Dedifferentiated amniotic fluid mesenchymal stem cell (primary cell): ENCODE results near the gene WDPCP.
A peak's percentile ranks its signal among the peaks of the same experiment; 100 is the strongest.
"Not testable (repeated sequence)": the region's sequence is repeated elsewhere in the genome, so short reads cannot be mapped to it uniquely, and the experiment has no call there.

Source experiments
- DNase-seq: peaks from one replicate; pipeline ENCODE4 v3.0.0-alpha.2; 2016; ENCODE audit errors: extremely low spot score

The WDPCP gene

DNA sequence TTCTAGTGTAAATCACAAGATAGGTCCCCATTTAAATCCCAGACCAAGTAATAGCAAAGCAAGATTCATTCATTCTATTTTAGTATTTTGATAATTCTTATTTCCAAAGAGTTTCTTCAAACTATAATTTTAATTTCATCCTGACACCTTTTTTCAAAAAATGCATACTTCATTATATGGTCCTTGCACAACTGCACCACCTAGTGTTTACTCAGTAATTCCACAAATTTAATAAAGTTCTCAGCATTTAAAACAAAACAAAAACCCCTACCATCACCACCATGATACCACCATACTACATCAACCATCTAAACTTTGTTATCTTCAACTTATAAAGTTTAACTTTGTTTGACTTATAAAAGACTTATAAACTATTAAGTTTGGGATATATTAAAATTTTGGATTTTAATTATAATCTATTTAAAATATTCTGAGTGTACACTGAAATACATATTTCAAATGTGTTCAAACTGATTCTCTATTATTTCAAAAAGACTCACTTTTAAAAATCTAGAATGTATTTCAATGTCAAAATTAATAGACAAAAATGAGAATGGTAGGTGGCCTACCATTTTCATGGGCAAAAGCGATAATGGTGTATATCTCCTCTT, 44.2 kb downstream of the WDPCP start:
- DNase-seq: no peak

DNA sequence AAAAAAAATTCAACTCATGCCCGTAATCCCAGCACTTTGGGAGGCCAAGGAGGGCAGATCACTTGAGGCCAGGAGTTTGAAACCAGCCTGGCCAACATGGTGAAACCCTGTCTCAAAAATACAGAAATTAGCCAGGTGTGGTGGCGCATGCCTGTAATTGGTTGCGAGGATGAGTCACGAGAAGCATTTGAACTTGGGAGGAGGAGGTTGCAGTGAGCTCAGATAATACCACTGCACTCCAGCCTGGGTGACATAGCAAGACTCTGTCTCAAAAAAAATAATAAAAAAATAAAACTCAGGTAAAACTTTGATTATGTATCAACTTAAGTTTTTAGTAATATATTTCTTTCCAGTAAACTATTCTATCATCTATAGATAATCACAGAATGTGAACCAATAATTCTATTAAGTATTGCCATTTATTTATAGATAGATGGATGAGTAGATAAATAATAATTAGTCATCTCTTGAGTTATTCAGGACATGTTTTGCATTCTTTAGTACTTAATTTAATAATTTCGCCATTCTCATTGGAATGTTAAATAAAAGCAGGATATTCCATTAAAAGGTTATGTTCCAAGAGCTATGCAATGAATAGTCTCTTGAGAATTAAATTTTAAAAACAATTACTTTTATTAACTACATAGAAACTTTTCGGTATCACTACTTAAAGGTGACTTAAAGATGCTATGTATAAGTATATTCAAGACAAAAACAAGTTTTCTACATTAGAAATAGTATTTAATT, 48.7 kb downstream of the WDPCP start:
- peak; percentile 4 for DNase-seq

DNA sequence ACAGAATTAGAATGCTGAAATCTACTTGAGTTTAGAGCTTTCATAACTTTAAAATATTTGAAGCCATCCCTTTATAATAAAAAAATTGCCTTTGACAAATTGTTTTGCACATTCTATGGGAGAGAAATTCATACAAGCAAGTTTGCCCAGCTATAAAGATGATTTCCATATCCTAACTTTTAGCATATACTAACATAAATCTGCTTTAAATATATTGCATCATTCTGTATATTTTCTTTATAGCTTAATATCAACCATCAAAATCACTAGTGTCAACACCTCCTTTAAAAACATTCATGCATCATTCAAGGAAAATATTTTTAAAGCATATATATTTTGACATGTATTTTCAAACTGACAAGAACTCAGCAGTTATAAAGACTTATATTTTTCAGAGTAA, 49.9 kb downstream of the WDPCP start:
- peak; percentile 6 for DNase-seq

DNA sequence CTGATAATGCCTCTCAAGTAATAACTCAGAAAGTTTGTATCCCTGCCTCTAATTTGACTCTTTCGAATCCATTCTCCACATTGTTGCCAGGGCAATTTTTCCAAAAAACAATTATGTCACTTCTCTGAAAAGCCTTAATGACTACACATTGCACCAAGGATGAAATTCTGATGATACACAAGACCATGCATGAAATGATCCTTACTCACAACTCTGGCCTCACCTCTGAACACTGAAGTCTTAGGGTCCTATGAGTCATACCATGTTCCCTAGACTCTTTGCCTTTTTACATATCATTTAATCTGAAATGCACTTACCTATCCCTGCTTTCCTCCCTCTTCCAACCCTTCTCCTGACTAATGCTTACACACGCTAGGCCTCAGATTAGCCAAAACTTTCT, 51.0 kb downstream of the WDPCP start:
- DNase-seq: peak; percentile 14

DNA sequence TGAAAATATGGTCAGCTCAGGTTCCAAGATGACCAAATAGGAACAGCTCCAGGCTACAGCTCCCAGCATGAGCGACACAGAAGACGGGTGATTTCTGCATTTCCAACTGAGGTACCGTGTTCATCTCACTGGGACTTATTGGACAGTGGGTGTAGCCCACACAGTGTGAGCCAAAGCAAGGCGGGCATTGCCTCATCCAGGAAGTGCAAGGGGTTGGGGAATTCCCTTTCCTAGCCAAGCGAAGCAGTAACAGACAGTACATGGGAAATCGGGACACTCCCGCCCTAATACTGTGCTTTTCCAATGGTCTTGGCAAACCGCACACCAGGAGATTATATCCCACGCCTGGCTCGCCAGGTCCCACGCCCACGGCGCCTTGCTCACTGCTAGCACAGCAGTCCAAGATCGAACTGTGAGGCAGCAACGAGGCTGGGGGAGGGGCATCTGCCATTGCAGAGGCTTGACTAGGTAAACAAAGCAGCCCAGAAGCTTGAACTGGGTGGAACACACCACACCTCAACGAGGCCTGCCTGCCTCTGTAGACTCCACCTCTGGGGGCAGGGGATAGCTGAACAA, 57.5 kb downstream of the WDPCP start:
- DNase-seq: no peak

DNA sequence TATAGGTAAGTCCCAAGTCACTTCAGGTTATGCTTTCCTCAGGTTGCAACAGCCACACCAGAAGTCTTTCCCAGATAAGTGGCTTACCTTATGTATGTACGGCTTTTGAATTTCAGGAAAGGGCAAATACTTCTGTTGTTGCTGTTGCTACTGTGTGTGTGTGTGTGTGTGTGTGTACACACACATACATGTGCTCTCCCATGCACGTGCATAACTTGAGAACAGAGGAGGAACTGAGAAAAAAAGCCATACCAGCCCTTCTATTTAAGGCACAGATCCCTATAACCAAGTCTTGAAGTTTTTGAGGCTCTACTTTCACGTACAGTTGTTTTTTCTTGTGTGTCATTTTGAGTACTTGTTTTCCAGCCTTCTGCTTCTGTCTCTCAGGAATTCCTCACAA, 62.4 kb downstream of the WDPCP start:
- no peak for DNase-seq

DNA sequence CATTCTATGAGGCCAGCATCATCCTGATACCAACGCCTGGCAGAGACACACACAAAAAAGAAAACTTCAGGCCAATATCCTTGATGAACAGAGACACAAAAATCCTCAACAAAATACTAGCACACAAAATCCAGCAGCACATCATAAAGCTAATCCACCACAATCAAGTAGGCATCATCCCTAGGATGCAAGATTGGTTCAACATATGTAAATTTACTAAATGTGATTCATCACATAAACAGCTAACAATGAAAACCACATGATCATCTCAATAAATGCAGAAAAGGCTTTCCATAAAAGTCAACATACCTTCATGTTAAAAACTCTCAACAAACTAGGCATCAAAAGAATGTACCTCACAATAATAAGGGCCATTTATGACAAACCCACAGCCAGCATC, 65.3 kb downstream of the WDPCP start:
- DNase-seq: no peak

DNA sequence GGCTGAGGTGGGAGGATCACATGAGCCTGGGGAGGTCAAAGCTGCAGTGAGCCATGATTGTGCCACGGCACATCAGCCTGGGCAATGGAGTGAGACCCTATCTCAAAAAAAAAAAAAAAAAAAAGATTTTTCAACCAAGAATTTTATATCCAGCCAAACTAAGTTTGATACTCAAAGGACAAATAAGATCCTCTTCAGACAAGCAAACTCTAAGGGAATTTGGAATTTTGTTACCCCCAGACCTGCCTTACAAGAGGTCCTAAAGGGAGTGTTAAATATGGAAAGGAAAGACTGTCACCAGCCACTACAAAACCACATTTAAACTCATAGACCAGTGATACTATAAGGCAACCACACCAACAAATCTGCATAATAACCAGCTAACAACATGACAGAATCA, 67.5 kb downstream of the WDPCP start:
- DNase-seq: no peak

DNA sequence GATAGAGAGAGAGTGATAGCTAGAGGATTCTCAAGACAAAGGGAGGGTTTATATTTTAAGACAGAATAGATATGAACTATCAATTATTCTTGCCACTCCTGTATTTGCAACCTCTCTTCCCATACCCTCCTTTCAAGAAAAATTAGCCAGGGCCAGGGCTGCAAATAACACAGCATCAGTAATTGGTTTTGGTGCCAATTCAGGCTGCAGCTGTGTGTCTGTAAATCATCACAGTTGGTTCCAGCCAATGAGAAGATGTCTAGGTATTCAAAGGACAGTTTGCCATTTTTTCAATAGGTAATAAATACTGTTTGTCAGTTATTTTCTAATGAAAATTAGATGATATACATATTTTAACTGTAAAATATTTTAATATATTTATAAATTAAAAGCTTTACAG, 73.5 kb downstream of the WDPCP start:
- no peak for DNase-seq

DNA sequence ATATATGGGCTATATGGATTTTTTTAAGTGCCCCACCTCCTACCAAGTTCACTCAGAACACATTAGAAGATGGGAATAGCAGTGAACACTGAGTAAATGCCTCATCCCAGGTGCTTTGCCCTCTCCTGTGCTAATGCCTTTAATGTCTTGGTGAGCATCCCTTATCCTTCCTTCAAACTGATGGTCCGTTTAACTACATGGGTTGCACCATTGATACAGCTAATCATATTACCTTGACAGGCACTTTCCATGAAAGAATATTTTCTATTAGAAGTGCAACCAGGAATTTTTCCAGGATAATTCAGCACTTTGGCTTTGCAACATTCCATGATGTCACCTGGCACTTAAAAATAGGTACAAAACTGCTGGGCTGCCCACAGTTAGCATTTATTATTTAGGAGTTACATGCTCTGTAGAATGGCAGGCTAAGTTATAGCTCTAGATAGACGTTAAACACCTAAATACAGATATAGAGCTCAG, 74.0 kb downstream of the WDPCP start:
- no peak for DNase-seq

DNA sequence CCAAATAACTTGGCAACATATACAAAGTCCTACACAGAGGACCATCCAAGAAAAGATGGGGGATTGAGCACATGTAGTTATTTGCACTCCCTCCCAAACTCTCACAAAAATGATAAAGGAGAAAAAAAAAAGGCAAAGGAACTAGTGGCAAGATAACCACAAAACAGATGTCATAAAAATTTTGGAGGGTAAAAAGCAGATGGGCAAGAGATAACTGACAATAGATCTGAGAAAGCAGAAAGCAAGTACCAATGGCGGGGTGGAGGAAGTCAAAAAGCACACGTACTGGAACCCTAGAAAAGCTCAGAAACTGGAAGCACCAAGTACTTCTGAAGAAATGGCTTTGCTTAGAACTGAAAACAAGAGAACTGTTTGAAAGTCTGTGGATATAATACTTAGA, 82.0 kb downstream of the WDPCP start:
- no peak for DNase-seq

DNA sequence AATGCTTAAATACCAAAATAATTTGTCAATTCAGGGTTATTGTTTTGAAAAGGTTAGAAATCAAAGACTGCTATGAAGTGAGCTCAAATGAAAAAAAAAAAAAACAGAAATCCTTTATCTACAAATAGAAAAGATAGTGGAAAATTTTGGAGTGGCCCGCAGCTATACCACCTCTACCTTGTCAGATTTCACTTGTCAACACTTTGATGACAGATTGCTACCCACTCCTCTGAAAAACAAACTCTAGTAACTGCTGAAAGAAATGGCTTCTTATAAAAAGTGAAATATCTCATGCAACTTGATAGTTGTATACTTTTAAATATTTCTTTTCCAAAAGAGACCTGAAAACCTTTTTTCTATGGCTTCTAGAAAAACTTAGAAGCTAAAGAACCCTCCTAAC, 84.5 kb downstream of the WDPCP start:
- no peak for DNase-seq

DNA sequence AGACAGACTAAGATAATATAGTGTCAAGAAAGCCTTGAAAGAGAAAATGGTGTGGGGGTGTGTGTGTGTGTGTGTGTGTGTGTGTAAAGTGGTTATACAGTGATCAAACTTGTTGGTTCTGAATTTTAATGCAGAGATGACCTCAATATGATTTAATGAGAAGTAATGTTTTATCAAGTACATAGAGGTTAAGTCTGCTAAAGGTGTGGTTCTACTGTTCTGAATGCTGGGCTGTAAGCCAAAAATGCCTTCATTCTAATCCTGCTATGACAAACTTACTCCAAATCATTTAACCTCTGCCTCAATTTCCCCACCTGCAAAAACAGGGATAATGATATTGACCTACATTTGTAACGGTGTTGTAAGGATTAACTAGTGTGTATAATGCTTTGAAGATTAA, 87.9 kb downstream of the WDPCP start:
- no peak for DNase-seq

DNA sequence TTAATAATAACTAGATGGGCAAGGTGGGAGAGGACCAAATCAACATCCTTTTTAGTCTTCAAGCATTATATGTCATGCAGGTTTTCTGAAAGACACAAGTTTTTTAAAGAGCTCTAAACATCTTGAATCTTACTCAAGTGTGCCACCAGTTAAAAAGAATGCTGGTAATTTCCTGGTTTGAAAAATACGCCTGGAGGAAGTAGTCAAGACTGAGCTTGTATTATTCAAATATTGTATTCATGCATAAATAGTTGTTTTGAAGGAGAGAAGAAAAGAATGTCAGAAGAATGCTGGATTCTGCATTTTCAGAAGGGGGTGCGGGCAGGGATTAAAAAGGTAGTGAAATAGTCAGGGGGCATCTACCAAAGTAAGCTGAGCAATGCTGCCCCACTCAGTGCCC, 90.7 kb downstream of the WDPCP start:
- no peak for DNase-seq

DNA sequence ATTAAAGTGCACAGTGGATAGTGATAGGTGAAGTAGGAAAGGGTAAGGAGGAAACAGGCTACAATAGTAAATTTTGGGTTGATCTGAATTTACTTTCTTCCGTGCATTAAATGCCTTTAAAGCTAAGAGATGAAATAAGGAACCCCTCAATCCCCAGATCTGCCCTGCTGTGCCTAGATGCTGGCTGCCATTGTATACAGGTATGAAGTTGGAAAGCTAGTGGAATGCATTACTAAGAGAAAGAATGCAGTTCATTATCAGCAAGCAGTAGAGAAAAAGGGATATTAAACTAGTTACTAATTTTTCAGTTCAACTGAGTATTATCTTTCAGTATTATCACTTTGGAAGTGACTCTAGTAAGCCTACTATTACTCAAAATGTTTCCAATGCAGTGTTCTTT, 93.3 kb downstream of the WDPCP start:
- DNase-seq: no peak

DNA sequence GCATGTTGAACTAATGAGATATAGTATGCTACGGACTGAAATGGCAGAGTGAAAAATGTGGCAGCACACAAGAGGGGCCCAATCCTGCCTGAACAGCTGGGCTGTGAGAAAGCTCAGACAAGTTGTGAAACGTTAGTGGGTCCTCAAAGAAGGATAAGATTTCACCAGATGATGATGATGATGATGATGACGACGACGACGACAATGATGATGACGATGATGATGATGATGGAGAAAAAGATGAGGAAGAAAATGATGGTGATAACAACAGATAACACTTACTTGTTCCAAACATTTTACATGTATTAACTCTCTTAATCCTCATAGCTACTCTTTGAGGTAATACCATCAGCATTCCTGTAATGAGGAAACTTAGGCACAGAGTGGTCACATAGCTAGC, 94.2 kb downstream of the WDPCP start:
- no peak for DNase-seq

DNA sequence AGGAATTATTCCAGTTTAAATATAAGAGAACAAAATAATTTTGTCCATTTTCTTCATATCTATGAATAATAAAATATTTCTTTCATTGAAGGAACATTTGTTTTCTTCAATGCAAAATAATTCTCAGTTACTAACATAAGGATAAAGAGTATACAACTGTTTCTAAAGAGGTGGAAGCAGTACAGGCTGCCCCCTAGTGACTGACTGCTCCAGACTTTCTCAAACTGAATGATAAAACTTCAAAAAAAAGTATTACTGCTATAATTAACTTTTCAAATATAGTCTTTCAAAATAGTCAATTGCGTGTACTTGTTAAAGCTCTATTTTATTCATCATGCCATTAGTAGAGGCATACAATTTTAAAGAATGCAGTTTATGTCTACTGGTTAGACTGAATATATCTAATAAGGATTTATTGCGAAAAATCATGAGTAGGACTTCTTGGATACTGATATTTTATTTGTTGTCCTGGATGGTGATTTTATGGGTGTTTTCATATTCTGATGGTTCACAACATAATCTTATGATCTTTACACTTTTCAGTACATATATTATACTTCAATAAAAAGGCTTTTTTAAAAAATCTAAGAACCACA, 100.1 kb downstream of the WDPCP start:
- DNase-seq: peak; percentile 25

DNA sequence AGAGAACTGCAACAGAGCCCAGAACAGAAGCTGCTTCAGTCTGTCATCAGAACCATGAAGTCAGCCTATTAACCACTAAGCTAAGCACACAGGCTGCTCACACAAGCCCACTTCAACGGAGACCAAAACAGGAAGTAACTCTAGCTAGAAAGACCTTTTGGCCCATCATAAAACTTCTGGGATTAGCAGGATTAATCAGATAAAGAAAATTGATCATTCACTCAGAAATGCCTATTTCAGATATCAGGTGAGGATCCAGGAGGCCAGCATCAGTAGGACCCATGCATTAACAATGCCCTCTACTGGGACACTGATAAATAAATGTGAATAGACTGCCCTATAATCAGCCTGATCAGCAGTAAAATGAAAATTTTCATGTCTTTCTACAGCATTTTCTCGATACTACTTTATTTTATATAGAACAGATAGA, 101.4 kb downstream of the WDPCP start:
- DNase-seq: no peak

DNA sequence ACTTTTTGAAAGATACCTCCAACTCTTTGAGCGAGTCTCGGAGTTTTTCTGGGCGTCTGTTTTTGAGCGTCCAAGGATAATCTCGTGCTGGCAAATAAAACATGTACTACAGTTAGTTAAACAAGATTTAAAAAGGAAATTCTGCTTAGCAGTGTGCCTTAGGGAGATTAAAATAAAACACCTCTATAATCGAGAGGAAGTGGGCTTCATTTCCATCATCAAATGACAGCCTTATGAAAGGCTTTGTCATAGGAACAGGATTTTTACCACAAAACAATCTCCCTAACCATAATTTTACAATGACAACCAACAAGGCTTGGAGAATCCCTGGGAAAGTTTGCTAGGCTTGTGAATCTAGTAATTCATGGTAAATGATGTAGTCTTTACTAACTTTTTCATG, 103.4 kb downstream of the WDPCP start:
- no peak for DNase-seq

DNA sequence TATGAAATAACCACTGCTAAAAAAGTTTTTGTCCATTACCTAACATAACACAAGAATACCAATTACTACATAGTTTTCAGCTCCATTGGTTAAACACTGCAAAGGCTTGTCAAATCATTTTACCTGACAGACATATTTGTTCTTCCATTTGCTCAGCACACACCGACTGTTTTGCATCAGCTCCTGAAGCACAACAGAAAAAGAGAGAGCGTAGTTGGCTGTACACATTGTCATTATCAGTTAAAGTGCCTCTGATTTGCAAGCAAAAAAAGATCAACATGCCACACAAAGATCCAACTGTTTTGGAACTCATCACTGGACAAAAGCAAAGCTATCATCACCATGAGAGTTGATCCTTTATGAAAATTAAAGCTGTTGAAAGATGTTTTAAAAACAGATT, 103.8 kb downstream of the WDPCP start:
- DNase-seq: no peak

DNA sequence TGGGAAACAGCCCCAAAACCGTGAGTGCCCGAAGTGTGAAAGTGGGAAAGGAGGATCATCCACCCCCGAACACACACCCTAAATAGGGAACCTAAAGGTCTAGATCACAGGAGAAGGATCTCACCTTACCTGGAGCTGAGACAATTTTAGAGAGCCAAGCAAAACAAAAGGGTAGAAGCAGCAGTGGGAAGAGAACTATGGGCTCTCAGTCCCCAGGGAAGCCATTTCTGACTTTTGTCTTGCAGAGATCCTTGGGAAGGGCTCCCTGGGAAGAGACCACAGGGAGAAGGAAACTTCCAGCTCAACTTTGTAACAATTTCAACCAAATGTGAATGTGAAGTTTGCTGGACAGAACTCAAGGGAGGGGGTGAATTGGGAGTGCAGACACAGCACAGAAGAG, 110.6 kb downstream of the WDPCP start:
- no peak for DNase-seq

DNA sequence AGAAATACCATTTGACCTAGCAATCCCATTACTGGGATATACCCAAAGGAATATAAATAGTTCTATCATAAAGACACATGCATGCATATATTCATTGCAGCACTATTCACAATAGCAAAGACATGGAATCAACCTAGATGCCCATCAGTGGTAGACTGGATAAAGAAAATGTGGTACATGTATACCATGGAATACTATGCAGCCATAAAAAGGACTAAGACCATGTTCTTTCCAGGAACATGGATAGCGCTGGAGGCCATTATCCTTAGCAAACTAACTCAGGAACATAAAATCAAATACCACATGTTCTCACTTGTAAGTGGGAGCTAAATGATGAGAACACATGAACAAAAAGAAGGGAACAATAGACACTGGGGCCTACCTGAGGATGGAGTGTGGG, 119.0 kb downstream of the WDPCP start:
- DNase-seq: not testable (repeated sequence)

DNA sequence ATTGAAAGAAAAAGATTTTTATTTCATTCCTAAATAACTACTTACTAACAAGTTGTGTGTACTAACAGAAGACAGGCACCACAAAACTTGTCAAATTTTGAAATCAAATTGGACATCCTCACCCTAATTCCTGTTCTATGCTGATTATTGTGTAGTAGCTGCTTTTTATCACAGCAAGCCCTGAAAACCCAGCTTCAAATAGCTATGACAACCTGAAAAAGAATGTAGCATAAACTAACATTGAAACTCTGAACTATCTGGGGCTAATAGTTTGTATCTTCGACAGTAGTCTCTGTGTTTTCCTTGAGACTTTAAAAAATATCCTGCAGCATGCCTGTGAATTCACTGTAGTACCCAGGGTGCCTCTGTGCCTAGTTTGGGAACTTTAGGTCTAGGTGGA, 122.6 kb downstream of the WDPCP start:
- DNase-seq: peak; percentile 15
